Myocyte (in vitro differentiated cells): ENCODE measurements around the gene UBXN10. TPM values are rescaled to one million over a fixed set of nuclear protein-coding genes. Genes with fewer than 3 reads are reported as not detected.
A peak's percentile ranks its signal among the peaks of the same experiment; 100 is the strongest.

Source experiments
- DNase-seq: peaks from one replicate; pipeline ENCODE4 v3.0.0-alpha.2; 2012; ENCODE audit warnings: low read depth
- total RNA-seq: library from RNA; depleted of rRNA; stranded (reverse); fragments of >200 nt; gene quantifications from 2 replicates; pipeline ENCODE4 v1.2.3, GENCODE V29; 2014

UBXN10 gene
- total RNA-seq, 1 donor from 2014 or later, result 0.03 TPM

- peak; percentile 39 for DNase-seq
These were observed 47.5 kb downstream of the UBXN10 start for GRCh38 chr1:20233394-20233793.

DNA sequence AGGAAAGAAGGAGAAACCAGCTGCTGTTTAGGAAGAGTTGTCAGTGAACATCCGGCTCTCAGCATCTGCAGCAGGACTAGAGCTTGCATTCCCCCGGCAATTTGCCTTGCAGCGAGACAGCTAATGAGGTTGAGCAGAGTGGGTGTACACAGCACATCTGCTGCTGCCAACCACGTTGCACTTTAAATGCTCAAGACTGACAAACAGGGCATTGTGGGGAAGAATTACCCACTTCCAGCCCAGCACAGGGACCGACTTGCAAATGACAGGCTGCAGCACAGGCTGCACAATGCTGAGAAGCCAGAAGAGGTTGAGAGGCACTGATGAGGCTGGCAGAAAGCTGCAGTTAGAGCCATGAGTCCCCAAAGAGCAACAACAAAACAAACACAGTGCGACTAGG lies 48.0 kb downstream of the UBXN10 start:
- DNase-seq, result peak; percentile 23

DNA sequence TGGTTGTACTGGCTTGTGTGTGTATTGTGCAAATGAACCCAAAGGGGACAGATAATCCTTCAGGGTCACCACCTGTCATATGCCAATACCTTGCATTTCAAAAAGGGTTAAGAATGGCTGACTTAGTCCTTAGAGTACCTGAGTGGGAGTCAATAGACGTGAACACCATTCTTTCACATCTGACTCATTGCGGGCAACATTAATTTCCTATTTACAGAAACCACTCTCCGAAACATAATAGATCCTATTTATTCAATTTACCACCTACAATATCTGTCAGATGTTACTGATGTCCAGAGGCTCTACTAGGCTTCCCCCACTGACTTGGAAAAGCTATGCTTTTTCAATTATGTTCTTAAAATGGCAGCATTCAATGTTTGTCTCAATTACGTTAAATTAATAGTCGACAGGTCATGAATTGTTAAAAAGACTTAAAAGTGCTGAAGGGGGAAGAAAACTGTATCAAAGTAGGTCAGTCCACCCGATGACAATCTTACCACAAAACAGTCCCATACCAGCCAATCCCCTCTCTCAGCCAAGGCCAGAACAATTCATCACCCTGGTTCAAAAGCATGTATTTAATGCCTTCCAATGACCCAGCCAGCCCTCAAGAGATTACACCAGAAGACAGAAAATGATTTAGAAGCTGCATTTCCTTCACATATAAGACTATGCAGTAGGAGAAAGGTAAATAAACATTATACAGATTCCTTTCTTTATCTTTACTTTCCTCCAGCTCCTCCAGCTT lies 49.1 kb downstream of the UBXN10 start:
- DNase-seq, result no peak

DNA sequence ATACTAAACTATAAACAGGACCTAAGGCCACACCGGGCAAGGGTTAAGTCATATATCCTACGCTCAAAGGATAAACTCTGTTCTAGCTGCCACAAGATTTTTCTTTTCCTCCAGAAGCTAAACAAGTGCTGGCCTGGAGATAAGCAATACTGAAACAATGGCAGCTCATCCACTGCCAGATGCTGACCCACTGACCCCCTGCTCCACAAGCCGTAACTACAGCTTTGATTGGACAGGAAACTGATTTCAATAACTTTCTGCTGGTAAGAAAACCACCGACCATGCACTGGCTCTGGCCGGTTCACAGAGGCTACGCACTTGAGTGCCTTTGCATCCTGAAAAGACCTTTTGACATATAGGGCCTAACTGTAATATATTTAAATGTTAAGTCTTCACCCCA lies 51.8 kb downstream of the UBXN10 start:
- no peak for DNase-seq

DNA sequence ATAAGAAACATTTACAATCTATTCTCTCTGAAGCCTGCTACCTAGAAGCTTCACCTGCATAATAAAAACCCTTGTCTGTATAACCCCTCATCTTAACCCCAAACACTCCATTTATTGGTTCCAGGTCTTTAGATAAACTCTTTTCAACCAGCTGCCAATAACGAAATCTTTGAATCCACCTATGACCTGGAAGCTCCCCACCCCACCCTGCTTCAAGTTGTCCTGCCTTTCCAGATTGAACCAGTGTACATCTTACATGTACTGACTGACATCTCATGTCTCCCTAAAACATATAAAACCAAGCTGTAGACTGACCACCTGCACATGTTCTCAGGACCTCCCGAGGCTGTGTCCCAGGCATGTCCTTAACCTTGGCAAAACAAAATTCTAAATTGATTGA lies 54.1 kb downstream of the UBXN10 start:
- DNase-seq, result no peak

- no peak for DNase-seq
These were observed 57.1 kb downstream of the UBXN10 start for GRCh38 chr1:20242890-20243479.

Other genes with a start within 250 kb of the UBXN10 start
- not detected in 2 replicates for gene PLA2G2A, start 206.5 kb upstream of the UBXN10 start, total RNA-seq
- gene PLA2G5, start 115.9 kb upstream of the UBXN10 start, total RNA-seq, result not detected in 2 replicates
- not detected in 2 replicates for gene PLA2G2D, start 66.6 kb upstream of the UBXN10 start, total RNA-seq
- not detected in 2 replicates for gene PLA2G2F, start 46.8 kb upstream of the UBXN10 start, total RNA-seq
- not detected in 2 replicates for gene PLA2G2C, start 422 bp downstream of the UBXN10 start, total RNA-seq
- gene VWA5B1, start 104.8 kb downstream of the UBXN10 start, total RNA-seq, result not detected in 2 replicates